Ascending aorta (tissue), 2 donors: ENCODE results near the gene NEURL3. TPM values are rescaled to one million over a fixed set of nuclear protein-coding genes. Genes with fewer than 3 reads are reported as not detected.

ENCODE experiments used
- DNase-seq, 2 donors: peaks; one replicate each; pipeline ENCODE4 v3.0.0-alpha.2; 2019; ENCODE audit warnings: low spot score in 2 of 2
- H3K27ac ChIP-seq, 2 donors: fragments of 200-600 bp; sonication (generic); one replicate each; pipeline ENCODE4 v1.5.1; 2016 to 2017; ENCODE audit warnings: mild to moderate bottlenecking in 1 of 2
- H3K27me3 ChIP-seq: fragments of 200-600 bp; sonication (generic); one replicate; pipeline ENCODE4 v1.5.1; 2017
- H3K36me3 ChIP-seq, 2 donors: fragments of 200-600 bp; sonication (generic); one replicate each; pipeline ENCODE4 v1.5.1; 2016
- H3K4me1 ChIP-seq, 2 donors: fragments of 200-600 bp; sonication (generic); one replicate each; pipeline ENCODE4 v1.5.1; 2016 to 2017; ENCODE audit warnings: mild to moderate bottlenecking in 1 of 2
- H3K4me3 ChIP-seq, 2 donors: fragments of 200-600 bp; sonication (generic); one replicate each; pipeline ENCODE4 v1.5.1; 2016 to 2017; ENCODE audit warnings: mild to moderate bottlenecking in 1 of 2
- H3K9me3 ChIP-seq, 2 donors: fragments of 200-600 bp; sonication (generic); one replicate each; pipeline ENCODE4 v1.5.1; 2016
- CTCF ChIP-seq, 3 experiments: fragments of 200-600 bp in 2 of 3; fragments of 450-650 bp in 1 of 3; sonication (generic) in 2 of 3; IDR thresholded peaks; one replicate each; pipeline ENCODE4 v1.5.1; 2016 to 2019; ENCODE audit warnings: antibody characterized with exemption in 3 of 3, mild to moderate bottlenecking in 1 of 3, moderate library complexity in 1 of 3
- intact Hi-C: fragments of 100-400 bp; cut with DNase I; formaldehyde crosslinking; loops from one replicate; pipeline ENCODE4 v1.15.1; 2023
- total RNA-seq: library from RNA; depleted of rRNA; stranded (reverse); fragments of >200 nt; gene quantifications from one replicate; pipeline ENCODE4 v1.1.0, GENCODE V29; 2016

Gene NEURL3
- total RNA-seq, 1 donor from 2014 or later, result not detected

GRCh38 chr2:96530474-96531357 lies 25.6 kb upstream of the NEURL3 start:
- no peak for DNase-seq
- Histone ChIP-seq H3K9me3 (no peaks in the 10 kb centered on the region), H3K4me3 (no peak overlapping the region), H3K27ac (peak overlapping the region; percentile 96 to 99), H3K27me3 (no peaks in the 10 kb centered on the region), H3K36me3 (no peaks in the 10 kb centered on the region), H3K4me1 (peaks cover 49 to 78% of the 10 kb centered on the region in 2 donors)
- TF ChIP-seq CTCF (IDR thresholded peaks at IDR 0.05), result no peak
- intact Hi-C loops, result loop anchor here (5.0 kb wide), 2 partner anchors 107 to 232 kb away; partner anchors contain the start of genes CNNM4 and KANSL3

GRCh38 chr2:96530144-96530430 lies 24.9 kb upstream of the NEURL3 start:
- Histone ChIP-seq H3K36me3 (no peaks in the 10 kb centered on the region), H3K27ac (peak overlapping the region; percentile 96 to 99), H3K4me1 (peaks cover 46 to 72% of the 10 kb centered on the region in 2 donors), H3K4me3 (no peak overlapping the region), H3K9me3 (no peaks in the 10 kb centered on the region), H3K27me3 (no peaks in the 10 kb centered on the region)
- intact Hi-C loops, result loop anchor here (5.0 kb wide), 2 partner anchors 107 to 232 kb away; partner anchors contain the start of genes CNNM4 and KANSL3
- TF ChIP-seq CTCF (IDR thresholded peaks at IDR 0.05), result no peak
- no peak for DNase-seq

- peaks cover 40 to 67% of the 10 kb centered on the region in 2 donors for H3K4me1 ChIP-seq
- no peaks in the 10 kb centered on the region for H3K36me3 ChIP-seq
- intact Hi-C loops, result loop anchor here (5.0 kb wide), 4 partner anchors 108 to 322 kb away; partner anchors contain the start of genes CNNM4, KANSL3 and STARD7
- H3K27ac ChIP-seq, result peak overlapping the region; percentile 96 to 99
- no peaks in the 10 kb centered on the region for H3K27me3 ChIP-seq
- no peak for DNase-seq
- H3K9me3 ChIP-seq, result no peaks in the 10 kb centered on the region
- TF ChIP-seq CTCF (IDR thresholded peaks at IDR 0.05), result no peak
- H3K4me3 ChIP-seq, result peak overlapping the region in 1 of 2 donors; percentile 25
Measured at GRCh38 chr2:96529376-96530143, 24.4 kb upstream of the NEURL3 start.

- Histone ChIP-seq H3K4me3 (peak overlapping the region in 1 of 2 donors; percentile 25), H3K36me3 (no peaks in the 10 kb centered on the region), H3K27me3 (no peaks in the 10 kb centered on the region), H3K9me3 (no peaks in the 10 kb centered on the region), H3K4me1 (peaks cover 39 to 60% of the 10 kb centered on the region in 2 donors), H3K27ac (peak overlapping the region; percentile 96 to 99)
- TF ChIP-seq CTCF (IDR thresholded peaks at IDR 0.05), result peak in 1 of 3 experiments; percentile 12
- peak; percentile 77 to 93 for DNase-seq
- intact Hi-C loops, result loop anchor here (5.0 kb wide), 2 partner anchors 177 to 322 kb away; partner anchors contain the start of gene STARD7
Measured at GRCh38 chr2:96528700-96529375, 23.7 kb upstream of the NEURL3 start.

GRCh38 chr2:96528006-96528699 lies 23.0 kb upstream of the NEURL3 start:
- TF ChIP-seq CTCF (IDR thresholded peaks at IDR 0.05), result no peak
- DNase-seq, result peak; percentile 91 to 97
- H3K27me3 ChIP-seq, result no peaks in the 10 kb centered on the region
- intact Hi-C loops, result loop anchor here (5.0 kb wide), 2 partner anchors 176 to 321 kb away; partner anchors contain the start of gene STARD7
- peak overlapping the region; percentile 68 to 69 for H3K4me3 ChIP-seq
- no peaks in the 10 kb centered on the region for H3K9me3 ChIP-seq
- no peaks in the 10 kb centered on the region for H3K36me3 ChIP-seq
- peaks cover 37 to 57% of the 10 kb centered on the region in 2 donors for H3K4me1 ChIP-seq
- peak overlapping the region; percentile 96 to 99 for H3K27ac ChIP-seq
